WTC11 (cell line): ENCODE measurements around the gene MBD2. TPM values are rescaled to one million over a fixed set of nuclear protein-coding genes. Genes with fewer than 3 reads are reported as not detected.

Experiments used
- ATAC-seq: fragments of 200-7000 bp; cut with Tn5 transposase; 2 replicates; pipeline ENCODE4 v1.10.0; 2021; ENCODE audit warnings: mild to moderate bottlenecking, moderate library complexity
- CTCF ChIA-PET: fragments of 300-600 bp; sonication (Branson Sonifier 250); formaldehyde crosslinking; loops from one replicate; lab custom pipeline; 2021; ENCODE audit warnings: antibody characterized with exemption; lab: Charles Lee
- POLR2A ChIA-PET: fragments of 350-600 bp; sonication (Branson Sonifier 250); formaldehyde crosslinking; loops from one replicate; lab custom pipeline; 2021; ENCODE audit warnings: antibody characterized with exemption; lab: Charles Lee
- DNase-seq: peaks from one replicate; pipeline ENCODE4 v3.0.0; 2021; ENCODE audit warnings: low spot score
- H3K27ac Mint-ChIP-seq: 2 replicates; pipeline ENCODE4 v1.8.0; 2021; ENCODE audit warnings: mixed read lengths
- H3K27me3 Mint-ChIP-seq: 2 replicates; pipeline ENCODE4 v1.8.0; 2021; ENCODE audit warnings: low read depth, mild to moderate bottlenecking, moderate library complexity, mixed read lengths
- H3K36me3 Mint-ChIP-seq: 2 replicates; pipeline ENCODE4 v1.8.0; 2021; ENCODE audit warnings: mixed read lengths
- H3K4me1 Mint-ChIP-seq: 2 replicates; pipeline ENCODE4 v1.8.0; 2022; ENCODE audit warnings: mixed read lengths
- H3K4me3 Mint-ChIP-seq: 2 replicates; pipeline ENCODE4 v1.8.0; 2021; ENCODE audit warnings: mild to moderate bottlenecking, moderate library complexity, mixed read lengths
- H3K9me3 Mint-ChIP-seq: 2 replicates; pipeline ENCODE4 v1.8.0; 2021; ENCODE audit warnings: mixed read lengths
- AFF4 ChIP-seq: sonication (generic); formaldehyde crosslinking; IDR thresholded peaks from 2 replicates; pipeline ENCODE4 v1.8.1; 2023; ENCODE audit warnings: mild to moderate bottlenecking, missing genetic modification reagents, borderline replicate concordance
- ETV6 ChIP-seq: sonication (generic); formaldehyde crosslinking; IDR thresholded peaks from 2 replicates; pipeline ENCODE4 v1.8.1; 2022; ENCODE audit warnings: mild to moderate bottlenecking, missing genetic modification reagents
- FOXK1 ChIP-seq: sonication (generic); formaldehyde crosslinking; IDR thresholded peaks from 2 replicates; pipeline ENCODE4 v1.8.0; 2022; ENCODE audit warnings: mild to moderate bottlenecking, moderate library complexity, missing genetic modification reagents
- GRHL2 ChIP-seq: fragments of 250-450 bp; sonication (Bioruptor Pico); IDR thresholded peaks from 2 replicates; pipeline ENCODE4 v1.8.0; 2022; ENCODE audit warnings: mild to moderate bottlenecking, moderate library complexity; ENCODE audit not compliant: insufficient replicate concordance, severe bottlenecking
- JUN ChIP-seq: sonication (generic); formaldehyde crosslinking; IDR thresholded peaks from 2 replicates; pipeline ENCODE4 v1.8.0; 2023; ENCODE audit warnings: mild to moderate bottlenecking, missing genetic modification reagents
- NFATC4 ChIP-seq: fragments of 250-450 bp; sonication (Bioruptor Pico); IDR thresholded peaks from 2 replicates; pipeline ENCODE4 v1.9.0; 2021; ENCODE audit warnings: mild to moderate bottlenecking
- OVOL2 ChIP-seq: fragments of 250-450 bp; sonication (Bioruptor Pico); IDR thresholded peaks from 2 replicates; pipeline ENCODE4 v1.9.0; 2021; ENCODE audit warnings: mild to moderate bottlenecking, borderline replicate concordance
- SOX15 ChIP-seq: fragments of 250-450 bp; sonication (Bioruptor Pico); IDR thresholded peaks from 2 replicates; pipeline ENCODE4 v1.9.0; 2021; ENCODE audit warnings: mild to moderate bottlenecking
- SP1 ChIP-seq: sonication (generic); formaldehyde crosslinking; conservative IDR thresholded peaks from 2 replicates; pipeline ENCODE4 v1.8.1; 2022; ENCODE audit warnings: missing genetic modification reagents
- TP53 ChIP-seq: sonication (generic); formaldehyde crosslinking; IDR thresholded peaks from 2 replicates; pipeline ENCODE4 v1.8.1; 2023; ENCODE audit warnings: mild to moderate bottlenecking, missing genetic modification reagents
- USF2 ChIP-seq: sonication (generic); formaldehyde crosslinking; IDR thresholded peaks from 2 replicates; pipeline ENCODE4 v1.8.1; 2023; ENCODE audit warnings: mild to moderate bottlenecking, missing genetic modification reagents, moderate library complexity
- ZNF396 ChIP-seq: fragments of 250-450 bp; sonication (Bioruptor Pico); IDR thresholded peaks from 2 replicates; pipeline ENCODE4 v1.8.0; 2021; ENCODE audit warnings: mild to moderate bottlenecking, moderate library complexity, borderline replicate concordance
- ZNF416 ChIP-seq: fragments of 250-450 bp; sonication (Bioruptor Pico); IDR thresholded peaks from 2 replicates; pipeline ENCODE4 v1.9.0; 2021; ENCODE audit warnings: mild to moderate bottlenecking, inconsistent platforms
- ZNF532 ChIP-seq: fragments of 250-450 bp; sonication (Bioruptor Pico); IDR thresholded peaks from 2 replicates; pipeline ENCODE4 v1.9.0; 2021; ENCODE audit warnings: mild to moderate bottlenecking, borderline replicate concordance
- total RNA-seq: library from RNA; stranded (reverse); gene quantifications from 3 replicates; pipeline ENCODE4 v1.2.3, GENCODE V29; 2021
- TF ChIP-seq, protein P1 (sequence below): sonication (generic); formaldehyde crosslinking; IDR thresholded peaks from 2 replicates; pipeline ENCODE4 v1.8.1; 2022; ENCODE audit warnings: mild to moderate bottlenecking, moderate library complexity, missing genetic modification reagents

Gene MBD2
- total RNA-seq, 1 experiment from 2014 or later = 42.7 TPM

DNA sequence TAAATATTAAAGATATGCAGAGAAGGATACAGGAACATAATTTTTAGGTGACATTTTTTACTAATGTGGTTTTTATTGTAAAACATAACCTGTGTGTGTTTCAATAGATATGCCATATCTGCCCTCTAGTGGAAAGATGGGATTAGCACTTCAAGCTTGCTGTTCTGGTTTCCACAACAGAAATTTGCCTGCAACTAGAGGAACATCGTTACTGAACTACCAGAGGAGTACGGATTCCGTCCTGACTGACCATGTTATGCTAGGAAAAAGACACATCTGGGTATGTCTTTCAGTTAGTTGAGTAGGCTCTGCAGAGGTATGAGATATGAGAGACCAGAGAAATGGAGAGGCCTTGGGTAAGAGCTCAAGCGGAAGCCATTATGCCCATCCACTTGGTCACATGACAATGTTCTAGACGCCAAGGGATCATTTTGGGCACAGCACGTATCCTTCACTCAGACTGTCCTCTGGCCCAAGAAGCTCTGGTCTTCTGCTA, 104.9 kb downstream of the MBD2 start (continued):
- TF ChIP-seq ZNF532 (CRISPR knock-in tag) = no peak

DNA sequence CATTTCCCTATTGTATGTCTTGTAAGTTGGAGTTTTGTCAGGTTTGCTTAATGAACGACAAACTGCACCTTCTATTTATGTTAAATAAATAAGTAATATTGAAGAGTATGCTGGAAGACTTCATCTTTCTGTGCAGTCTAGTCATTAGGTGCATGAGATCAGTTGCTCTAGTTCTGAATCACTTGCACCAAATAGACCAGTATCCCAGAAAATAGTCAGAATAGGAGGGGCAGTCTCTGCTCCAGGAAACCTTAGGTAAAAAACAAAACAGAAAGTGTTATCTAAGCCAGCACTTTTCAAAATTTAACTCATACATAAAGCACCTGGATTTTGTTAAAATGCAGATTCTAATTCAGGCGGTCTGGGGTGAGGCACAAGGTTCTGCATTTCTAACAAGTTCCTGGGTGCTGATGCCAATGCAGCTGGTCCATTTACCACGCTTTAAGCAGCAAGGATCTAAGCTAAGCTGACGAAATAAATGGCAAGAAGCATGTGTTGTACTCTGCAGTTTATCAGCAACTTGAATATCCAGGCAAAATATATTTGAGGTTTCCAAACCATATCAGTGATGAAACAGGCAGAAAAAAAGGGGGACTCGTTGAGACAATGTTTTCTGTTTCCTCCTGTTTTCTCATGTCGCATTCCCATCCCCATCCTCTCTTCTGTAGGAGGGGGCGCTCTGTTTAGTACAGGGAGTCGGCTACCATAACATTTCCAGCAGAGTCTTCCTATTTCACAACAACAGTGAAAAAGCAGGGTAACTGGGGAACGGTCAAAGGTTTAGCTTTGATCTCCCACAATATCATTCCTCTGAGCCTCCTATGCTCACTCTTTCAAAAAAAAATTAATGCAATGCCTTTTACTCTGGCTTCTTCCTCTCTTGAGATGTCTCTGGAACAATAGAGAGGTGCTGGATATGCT, 106.4 kb downstream of the MBD2 start:
- Mint-ChIP-seq H3K4me3 (no peak overlapping the region), H3K36me3 (no peaks in the 10 kb centered on the region), H3K27me3 (no peaks in the 10 kb centered on the region), H3K27ac (no peak overlapping the region), H3K4me1 (peaks cover 29% of the 10 kb centered on the region), H3K9me3 (no peaks in the 10 kb centered on the region)
- CTCF ChIA-PET = interaction anchor here (1.7 to 3.0 kb wide), 5 partner anchors 10 to 419 kb away, joined by 4 to 35 read pairs (median 12); no protein-coding TSS in a partner anchor
- TF ChIP-seq ZNF416 (CRISPR knock-in tag) (no peak), ZNF396 (no peak), SP1 (CRISPR knock-in tag) (no peak), USF2 (CRISPR knock-in tag) (no peak), OVOL2 (CRISPR knock-in tag) (no peak), GRHL2 (CRISPR knock-in tag) (no peak), FOXK1 (CRISPR knock-in tag) (no peak), NFATC4 (CRISPR knock-in tag) (no peak)
- DNase-seq (no peak), ATAC-seq (peak; percentile 71)
- POLR2A ChIA-PET = interaction anchor here (0.7 kb wide), 1 partner anchor 33 kb away, joined by 4 read pairs; no protein-coding TSS in a partner anchor

- H3K27me3 Mint-ChIP-seq = no peaks in the 10 kb centered on the region; the same call in 1 of the 2 replicates
- ATAC-seq (peak; percentile 63), DNase-seq (no peak)
- POLR2A ChIA-PET = no interaction called here
- H3K9me3 Mint-ChIP-seq = no peaks in the 10 kb centered on the region
- H3K4me1 Mint-ChIP-seq = peaks cover 29% of the 10 kb centered on the region
- CTCF ChIA-PET = interaction anchor here (0.9 to 1.3 kb wide), 2 partner anchors 11 to 418 kb away, joined by 4 read pairs; no protein-coding TSS in a partner anchor
- H3K27ac Mint-ChIP-seq = no peak overlapping the region
- H3K36me3 Mint-ChIP-seq = no peaks in the 10 kb centered on the region
- TF ChIP-seq ETV6 (CRISPR knock-in tag) = no peak
- TF ChIP-seq AFF4 (CRISPR knock-in tag) = no peak
- TF ChIP-seq SOX15 (CRISPR knock-in tag) = no peak
- no peak for TF ChIP-seq JUN (CRISPR knock-in tag)
- no peak for TF ChIP-seq TP53 (CRISPR knock-in tag)
- TF ChIP-seq ZNF532 (CRISPR knock-in tag) = no peak
- TF ChIP-seq, protein P1, sequence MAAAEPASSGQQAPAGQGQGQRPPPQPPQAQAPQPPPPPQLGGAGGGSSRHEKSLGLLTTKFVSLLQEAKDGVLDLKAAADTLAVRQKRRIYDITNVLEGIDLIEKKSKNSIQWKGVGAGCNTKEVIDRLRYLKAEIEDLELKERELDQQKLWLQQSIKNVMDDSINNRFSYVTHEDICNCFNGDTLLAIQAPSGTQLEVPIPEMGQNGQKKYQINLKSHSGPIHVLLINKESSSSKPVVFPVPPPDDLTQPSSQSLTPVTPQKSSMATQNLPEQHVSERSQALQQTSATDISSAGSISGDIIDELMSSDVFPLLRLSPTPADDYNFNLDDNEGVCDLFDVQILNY (CRISPR knock-in tag) = no peak
- H3K4me3 Mint-ChIP-seq = no peak overlapping the region
Observed at GRCh38 chr18:54116541-54117257, 107.8 kb downstream of the MBD2 start.
